ENCODE data around the gene C10orf67. TPM values are rescaled to one million over a fixed set of nuclear protein-coding genes. Genes with fewer than 3 reads are reported as not detected.
"Not testable (repeated sequence)": the region's sequence is repeated elsewhere in the genome, so short reads cannot be mapped to it uniquely, and the experiment has no call there.

C10orf67 gene
- total and polyA plus RNA-seq, 2 experiments from 2014 or later: under 0.01 to 1.1 TPM

DNA sequence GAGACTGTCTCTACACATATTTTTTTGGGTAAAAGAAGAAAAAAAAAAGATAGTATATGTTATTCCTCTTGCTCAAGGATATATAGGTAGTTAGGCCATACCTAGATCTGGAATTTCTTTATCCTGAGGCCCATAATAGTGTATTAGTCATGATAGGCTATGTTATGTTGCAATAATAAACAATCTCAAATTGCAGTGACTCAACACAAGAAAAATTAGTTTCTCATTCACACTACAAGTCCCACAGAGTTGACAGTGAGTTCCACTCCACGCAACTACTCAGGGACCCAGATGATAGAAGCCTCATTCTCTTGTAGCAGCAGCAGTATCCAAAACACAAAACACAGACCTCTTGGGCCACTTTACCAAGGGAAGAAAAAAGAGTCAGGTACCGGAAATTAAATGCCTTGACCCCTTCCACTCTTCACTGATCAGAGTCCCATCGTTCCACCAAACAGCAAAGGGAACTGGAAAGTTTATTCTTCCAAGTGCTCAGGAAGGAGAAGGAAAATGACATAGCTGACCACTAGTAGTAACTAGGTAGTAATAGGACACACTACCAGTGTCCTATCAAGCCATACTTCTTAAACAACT is 7.4 kb upstream of the C10orf67 start:
- H3K4me3 ChIP-seq: no peak overlapping the region
- no peaks in the 10 kb centered on the region for H3K9me2 ChIP-seq (ENCODE audit: insufficient read depth)
- H3K4me1 ChIP-seq (ENCODE audit: insufficient read depth): peaks cover 16% of the 10 kb centered on the region
- TF ChIP-seq EZH2phosphoT487 (IDR thresholded peaks at IDR 0.05; ENCODE audit: insufficient read depth, low read depth) (no peak), EZH2 (IDR thresholded peaks at IDR 0.05; ENCODE audit: insufficient read depth, poor library complexity, severe bottlenecking) (no peak)
- no peaks in the 10 kb centered on the region for H4K20me1 ChIP-seq (ENCODE audit: insufficient read depth)
- 42 to 47% methylated on average over 3 of the region's 3 CpGs for WGBS, 2 experiments (ENCODE audit: low coverage in 1 of 2, low lambda C conversion rate in 2 of 2, missing lambda C conversion rate in 2 of 2)
- no peak overlapping the region for H3K9ac ChIP-seq
- DNase-seq: peak; percentile 76
- no peaks in the 10 kb centered on the region for H3K79me2 ChIP-seq (ENCODE audit: insufficient read depth)
- in situ Hi-C loops (cut with MboI): no loop called here
- peak overlapping the region; percentile 31; the same call in 1 of the 2 replicates for H3K27ac ChIP-seq
- no peaks in the 10 kb centered on the region for H3K36me3 ChIP-seq (ENCODE audit: low read depth)
- no peaks in the 10 kb centered on the region for H3K27me3 ChIP-seq (replicated peaks; ENCODE audit: insufficient read depth)
- H3K9me3 ChIP-seq (ENCODE audit: low read depth): no peaks in the 10 kb centered on the region
- H3K4me2 ChIP-seq (ENCODE audit: unreplicated experiment): peak overlapping the region; percentile 56
- no peak overlapping the region for H2AFZ ChIP-seq
- peaks cover 11% of the 10 kb centered on the region for H3F3A ChIP-seq (ENCODE audit: insufficient read depth)

DNA sequence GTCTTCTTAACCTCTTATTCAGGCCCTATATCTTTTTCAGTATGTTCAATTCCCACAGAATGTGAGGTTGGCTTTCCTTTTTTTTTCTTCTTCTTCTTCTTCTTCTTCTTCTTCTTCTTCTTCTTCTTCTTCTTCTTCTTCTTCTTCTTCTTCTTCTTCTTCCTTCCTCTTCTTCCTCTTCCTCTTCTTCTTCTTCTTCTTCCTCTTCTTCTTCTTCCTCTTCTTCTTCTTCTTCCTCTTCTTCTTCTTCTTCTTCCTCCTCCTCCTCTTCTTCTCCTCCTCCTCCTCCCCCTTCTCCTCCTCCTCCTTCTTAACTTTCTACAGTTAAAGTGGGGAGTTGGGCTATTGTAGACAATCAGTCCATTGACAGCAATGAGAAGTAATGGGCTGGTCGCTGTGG is 6.1 kb upstream of the C10orf67 start:
- H3K9me2 ChIP-seq (ENCODE audit: insufficient read depth): not testable (repeated sequence)
- 82 to 100% methylated on average over 1 of the region's 1 CpG for WGBS, 2 experiments (ENCODE audit: low coverage in 1 of 2, low lambda C conversion rate in 2 of 2, missing lambda C conversion rate in 2 of 2)

DNA sequence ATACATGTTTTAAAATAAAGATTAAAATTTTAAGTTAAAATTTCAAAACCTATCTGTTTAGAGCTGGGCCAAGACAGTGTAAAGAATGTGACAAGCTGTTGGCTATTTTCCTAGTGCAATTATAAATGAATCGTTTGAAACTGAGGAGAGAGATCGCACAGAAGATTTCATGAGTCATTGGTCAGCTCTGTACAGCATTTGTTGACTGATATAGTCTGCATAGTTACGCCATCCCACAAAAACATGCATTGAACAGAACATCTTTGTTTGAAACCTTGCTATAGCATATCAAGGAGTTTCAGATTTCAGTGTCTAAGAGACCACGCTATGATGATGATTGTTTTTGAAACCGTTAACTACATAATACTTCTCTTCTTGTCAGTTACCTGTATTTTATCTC is 1.3 kb upstream of the C10orf67 start:
- Histone ChIP-seq H3K4me2 (ENCODE audit: unreplicated experiment) (peak overlapping the region; percentile 90), H2AFZ (no peak overlapping the region), H3K9me3 (ENCODE audit: low read depth) (no peaks in the 10 kb centered on the region), H3K27ac (peak overlapping the region; percentile 41), H3K4me3 (no peak overlapping the region), H3K27me3 (replicated peaks; ENCODE audit: insufficient read depth) (no peaks in the 10 kb centered on the region), H3K79me2 (ENCODE audit: insufficient read depth) (no peaks in the 10 kb centered on the region), H4K20me1 (ENCODE audit: insufficient read depth) (no peaks in the 10 kb centered on the region), H3K9me2 (ENCODE audit: insufficient read depth) (no peaks in the 10 kb centered on the region), H3K9ac (0 out of 2 replicates have a peak overlapping the region, but pooled peaks have one; percentile 4), H3K4me1 (ENCODE audit: insufficient read depth) (peaks cover 29% of the 10 kb centered on the region), H3K36me3 (ENCODE audit: low read depth) (no peaks in the 10 kb centered on the region), H3F3A (ENCODE audit: insufficient read depth) (peaks cover 8% of the 10 kb centered on the region)
- 36 to 39% methylated on average over 5 of the region's 5 CpGs for whole genome bisulfite sequencing, 2 experiments (ENCODE audit: low coverage in 1 of 2, low lambda C conversion rate in 2 of 2, missing lambda C conversion rate in 2 of 2)
- no peak for TF ChIP-seq EZH2phosphoT487 (IDR thresholded peaks at IDR 0.05; ENCODE audit: insufficient read depth, low read depth)
- no peak for TF ChIP-seq EZH2 (IDR thresholded peaks at IDR 0.05; ENCODE audit: insufficient read depth, poor library complexity, severe bottlenecking)
- in situ Hi-C loops (cut with MboI): no loop called here
- DNase-seq: peak; percentile 86

More for the DNA sequence above, 6.1 kb upstream of the C10orf67 start:
- H4K20me1 ChIP-seq (ENCODE audit: insufficient read depth); H3K36me3 ChIP-seq (ENCODE audit: low read depth); H3K9me3 ChIP-seq (ENCODE audit: low read depth); in situ Hi-C loops (cut with MboI); H3K27me3 ChIP-seq (replicated peaks; ENCODE audit: insufficient read depth); H3K4me3 ChIP-seq; H3K9ac ChIP-seq; H3K79me2 ChIP-seq (ENCODE audit: insufficient read depth); H2AFZ ChIP-seq; H3K4me2 ChIP-seq (ENCODE audit: unreplicated experiment); H3K27ac ChIP-seq; DNase-seq: not testable (repeated sequence)
- H3F3A ChIP-seq (ENCODE audit: insufficient read depth): peaks cover 14% of the 10 kb centered on the region
- peaks cover 22% of the 10 kb centered on the region for H3K4me1 ChIP-seq (ENCODE audit: insufficient read depth)

DNA sequence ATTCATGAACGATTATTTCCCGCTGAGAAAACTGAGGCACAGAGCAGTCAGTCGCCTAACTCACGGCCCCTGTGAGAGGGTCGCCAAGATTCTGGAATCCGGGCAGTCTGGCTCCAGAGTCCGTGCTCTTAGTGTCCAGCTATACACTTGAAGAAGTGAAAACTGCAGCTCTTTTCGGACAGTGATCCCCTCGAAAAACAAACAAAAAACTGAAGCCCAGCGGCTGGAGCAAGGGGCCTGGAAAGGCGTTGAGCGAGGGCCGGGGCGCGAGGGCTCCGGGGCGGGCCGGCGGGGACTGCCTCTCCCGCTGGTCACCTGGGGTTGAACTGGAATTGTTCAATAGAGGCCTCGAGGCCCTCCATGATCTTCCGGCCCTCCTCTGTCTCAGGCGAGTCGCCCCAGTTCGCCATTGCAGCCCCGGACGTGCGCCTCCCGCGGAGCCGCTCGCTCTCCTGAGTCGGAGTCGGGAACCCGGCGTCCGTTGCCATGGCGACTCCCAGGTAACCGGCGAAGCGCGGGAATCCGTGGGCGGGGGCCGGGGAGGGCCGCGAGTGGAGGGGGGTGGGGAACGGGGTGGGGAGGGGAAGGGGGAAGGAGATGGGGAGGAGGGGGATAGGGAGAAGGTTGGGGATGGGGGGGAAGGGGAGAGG is 881 bp downstream of the C10orf67 start:
- H3K9ac ChIP-seq: no peak overlapping the region
- H3K4me2 ChIP-seq (ENCODE audit: unreplicated experiment): no peak overlapping the region

More for the DNA sequence above, 881 bp downstream of the C10orf67 start:
- peaks cover 46% of the 10 kb centered on the region for H3K4me1 ChIP-seq (ENCODE audit: insufficient read depth)
- no peak for TF ChIP-seq EZH2phosphoT487 (IDR thresholded peaks at IDR 0.05; ENCODE audit: insufficient read depth, low read depth)
- TF ChIP-seq EZH2 (IDR thresholded peaks at IDR 0.05; ENCODE audit: insufficient read depth, poor library complexity, severe bottlenecking): no peak
- no peaks in the 10 kb centered on the region for H3K9me3 ChIP-seq (ENCODE audit: low read depth)
- no peaks in the 10 kb centered on the region for H3K9me2 ChIP-seq (ENCODE audit: insufficient read depth)
- H3K27me3 ChIP-seq (replicated peaks; ENCODE audit: insufficient read depth): no peaks in the 10 kb centered on the region
- no peak overlapping the region for H3K27ac ChIP-seq
- no peaks in the 10 kb centered on the region for H3K36me3 ChIP-seq (ENCODE audit: low read depth)
- H2AFZ ChIP-seq: no peak overlapping the region
- DNase-seq: no peak
- in situ Hi-C loops (cut with MboI): no loop called here
- no peak overlapping the region for H3K4me3 ChIP-seq
- WGBS, 2 experiments (ENCODE audit: low coverage in 1 of 2, low lambda C conversion rate in 2 of 2, missing lambda C conversion rate in 2 of 2): 43 to 44% methylated on average over 39 to 48 of the region's 48 CpGs
- H3K79me2 ChIP-seq (ENCODE audit: insufficient read depth): no peaks in the 10 kb centered on the region
- H3F3A ChIP-seq (ENCODE audit: insufficient read depth): peaks cover 26% of the 10 kb centered on the region
- no peaks in the 10 kb centered on the region for H4K20me1 ChIP-seq (ENCODE audit: insufficient read depth)
